ENCODE results near the gene CDO1.

CDO1 gene

GRCh38 chr5:115785381-115786065 is 30.9 kb downstream of the CDO1 start:
- TF ChIP-seq REST (IDR thresholded peaks at IDR 0.05; ENCODE audit: low read depth) (no peak), NFIC (IDR thresholded peaks at IDR 0.05) (no peak), TCF12 (IDR thresholded peaks at IDR 0.05; ENCODE audit: low read depth) (no peak), FOXM1 (IDR thresholded peaks at IDR 0.05; ENCODE audit: borderline replicate concordance, low read depth) (no peak), TAF1 (IDR thresholded peaks at IDR 0.05; ENCODE audit: low read depth) (no peak), TEAD4 (IDR thresholded peaks at IDR 0.05) (no peak), RAD21 (IDR thresholded peaks at IDR 0.05; ENCODE audit: low read depth) (no peak), CEBPB (IDR thresholded peaks at IDR 0.05) (no peak), EGR1 (IDR thresholded peaks at IDR 0.05) (no peak), CREB1 (IDR thresholded peaks at IDR 0.05; ENCODE audit: low read depth) (no peak), EP300 (IDR thresholded peaks at IDR 0.05; ENCODE audit: borderline replicate concordance) (no peak), MAX (IDR thresholded peaks at IDR 0.05) (no peak), ZBTB7A (IDR thresholded peaks at IDR 0.05; ENCODE audit: low read depth) (no peak), USF1 (IDR thresholded peaks at IDR 0.05) (no peak), YY1 (IDR thresholded peaks at IDR 0.05; ENCODE audit: low read depth) (no peak)

GRCh38 chr5:115778417-115778816 is 38.0 kb downstream of the CDO1 start:
- TF ChIP-seq MAX (IDR thresholded peaks at IDR 0.05) (no peak), REST (IDR thresholded peaks at IDR 0.05; ENCODE audit: low read depth) (no peak)

GRCh38 chr5:115776989-115777388 is 39.5 kb downstream of the CDO1 start:
- no peak for TF ChIP-seq EGR1 (IDR thresholded peaks at IDR 0.05)
- no peak for TF ChIP-seq ZBTB7A (IDR thresholded peaks at IDR 0.05; ENCODE audit: low read depth)
- no peak for TF ChIP-seq RAD21 (IDR thresholded peaks at IDR 0.05; ENCODE audit: low read depth)
- no peak for TF ChIP-seq CREB1 (IDR thresholded peaks at IDR 0.05; ENCODE audit: low read depth)

GRCh38 chr5:115775999-115776398 is 40.5 kb downstream of the CDO1 start:
- TF ChIP-seq TCF12 (IDR thresholded peaks at IDR 0.05; ENCODE audit: low read depth): no peak
- no peak for TF ChIP-seq REST (IDR thresholded peaks at IDR 0.05; ENCODE audit: low read depth)
- no peak for TF ChIP-seq ZBTB7A (IDR thresholded peaks at IDR 0.05; ENCODE audit: low read depth)
- TF ChIP-seq CEBPB (IDR thresholded peaks at IDR 0.05): no peak
- no peak for TF ChIP-seq MAX (IDR thresholded peaks at IDR 0.05)
- TF ChIP-seq EP300 (IDR thresholded peaks at IDR 0.05; ENCODE audit: borderline replicate concordance): no peak
- no peak for TF ChIP-seq TEAD4 (IDR thresholded peaks at IDR 0.05)
- no peak for TF ChIP-seq EGR1 (IDR thresholded peaks at IDR 0.05)

- TF ChIP-seq ZBTB7A (IDR thresholded peaks at IDR 0.05; ENCODE audit: low read depth) (no peak), MAX (IDR thresholded peaks at IDR 0.05) (no peak), CREB1 (IDR thresholded peaks at IDR 0.05; ENCODE audit: low read depth) (no peak)
Observed at GRCh38 chr5:115774684-115775083, 41.8 kb downstream of the CDO1 start.

Data from Ishikawa (cell line).